GM19193 (cell line): ENCODE results near the gene ZNF683.

ENCODE experiments used
- POLR2A ChIP-seq: IDR thresholded peaks from 4 replicates; pipeline ENCODE4 v1.6.1; 2011; ENCODE audit not compliant: insufficient read depth, insufficient read length; ENCODE audit errors: extremely low read depth

The ZNF683 gene

GRCh38 chr1:26399034-26399433, 26.5 kb upstream of the ZNF683 start:
- TF ChIP-seq POLR2A = no peak

DNA sequence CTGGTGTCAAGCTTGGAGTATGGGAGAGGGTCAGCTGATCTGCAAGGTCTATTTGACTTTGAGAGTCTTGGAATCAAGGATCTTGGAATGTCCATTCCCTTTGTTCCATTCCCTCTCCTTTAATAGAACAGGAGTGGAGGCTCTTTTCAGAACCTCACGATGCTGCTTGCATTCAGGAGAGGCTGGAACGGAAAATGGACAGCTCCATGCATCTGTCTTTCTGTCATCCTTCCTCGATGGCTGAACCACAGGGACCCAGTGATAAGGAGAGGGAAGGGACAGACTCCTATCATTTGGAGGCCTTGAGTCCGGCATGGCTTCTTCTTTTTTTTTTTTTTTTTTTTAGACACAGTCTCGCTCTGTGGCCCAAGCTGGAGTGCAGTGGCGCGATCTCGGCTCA, 23.2 kb upstream of the ZNF683 start:
- TF ChIP-seq POLR2A = no peak

GRCh38 chr1:26391450-26391849, 18.9 kb upstream of the ZNF683 start:
- no peak for TF ChIP-seq POLR2A

DNA sequence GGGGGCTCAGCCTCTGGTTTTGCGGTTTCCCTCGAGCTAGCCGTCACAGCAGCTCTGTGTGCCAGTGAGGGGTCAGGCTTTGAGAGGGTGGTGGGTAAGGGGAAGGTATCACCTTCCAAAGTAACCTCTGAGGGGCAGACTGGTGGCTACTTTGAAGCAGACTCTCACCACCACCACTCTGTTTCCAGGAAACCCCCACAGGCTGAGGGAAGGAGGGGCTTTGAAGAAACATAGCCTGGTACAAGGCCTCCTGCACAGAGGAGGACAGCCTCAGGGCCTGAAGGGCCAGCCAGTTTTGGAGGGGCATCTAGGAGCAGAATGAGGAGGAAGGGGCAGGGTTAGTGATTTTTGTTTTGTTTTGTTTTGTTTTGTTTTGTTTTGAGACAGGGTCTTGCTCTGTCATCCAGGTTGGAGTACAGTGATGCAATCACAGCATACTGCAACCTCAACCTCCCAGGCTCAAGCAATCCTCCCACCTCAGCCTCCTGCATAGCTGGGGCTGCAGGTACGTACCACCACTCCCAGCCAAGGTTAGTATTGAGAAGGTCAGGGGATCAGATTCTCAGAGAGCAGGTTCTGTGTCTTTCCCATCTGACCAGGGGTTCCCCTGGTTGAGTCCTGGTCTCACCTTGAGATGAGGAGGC, 17.2 kb upstream of the ZNF683 start:
- TF ChIP-seq POLR2A = no peak

DNA sequence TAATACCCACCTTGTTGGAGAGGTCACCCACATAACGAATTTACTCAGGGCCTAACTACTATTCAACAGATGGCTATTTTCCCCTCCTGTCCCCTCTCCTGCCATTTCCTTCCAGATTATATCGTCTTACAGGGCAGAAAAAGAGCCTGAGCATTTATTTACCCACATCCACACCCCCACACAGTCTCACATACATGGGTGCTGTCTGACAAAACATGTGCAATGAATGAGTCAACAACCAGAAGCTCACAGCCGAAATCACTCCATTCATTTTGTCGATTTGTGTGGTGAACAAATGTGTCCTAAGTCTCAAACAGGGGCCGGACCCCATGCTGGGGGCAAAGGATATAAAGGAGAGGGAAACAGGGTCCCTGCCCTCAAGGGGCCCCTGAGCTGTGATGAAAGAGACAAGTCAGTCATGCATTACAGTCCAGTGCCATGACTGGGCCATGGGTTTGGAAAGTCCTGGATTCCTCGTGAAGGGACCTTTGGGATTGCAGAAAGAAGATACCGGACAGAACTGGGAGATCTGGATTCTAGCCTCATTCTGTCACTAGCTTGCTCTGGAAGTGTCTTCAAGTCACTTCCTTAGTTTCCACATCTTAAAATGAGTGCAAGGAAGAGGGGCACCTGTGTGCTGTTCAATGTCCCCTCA, 16.4 kb upstream of the ZNF683 start:
- no peak for TF ChIP-seq POLR2A

GRCh38 chr1:26387447-26387846, 14.9 kb upstream of the ZNF683 start:
- TF ChIP-seq POLR2A = no peak

- no peak for TF ChIP-seq POLR2A
These were observed 11.5 kb upstream of the ZNF683 start for GRCh38 chr1:26384076-26384475.

DNA sequence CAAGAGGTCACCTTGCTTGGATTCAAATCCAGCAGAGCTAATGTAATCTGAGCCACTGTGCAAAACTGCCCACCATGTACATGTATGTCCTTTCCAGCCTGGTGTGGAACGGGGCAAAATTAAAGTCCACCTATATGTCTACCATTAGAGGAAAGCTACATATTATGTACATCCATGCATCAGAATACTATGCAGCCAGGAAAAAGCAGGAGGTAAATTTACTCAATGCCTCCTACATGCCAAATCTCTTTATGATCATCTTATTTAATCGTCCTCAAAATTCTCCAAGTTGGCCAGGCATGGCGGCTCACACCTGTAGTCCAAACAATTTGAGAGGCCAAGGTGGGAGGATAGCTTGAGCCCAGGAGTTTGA, 6.3 kb upstream of the ZNF683 start:
- no peak for TF ChIP-seq POLR2A

DNA sequence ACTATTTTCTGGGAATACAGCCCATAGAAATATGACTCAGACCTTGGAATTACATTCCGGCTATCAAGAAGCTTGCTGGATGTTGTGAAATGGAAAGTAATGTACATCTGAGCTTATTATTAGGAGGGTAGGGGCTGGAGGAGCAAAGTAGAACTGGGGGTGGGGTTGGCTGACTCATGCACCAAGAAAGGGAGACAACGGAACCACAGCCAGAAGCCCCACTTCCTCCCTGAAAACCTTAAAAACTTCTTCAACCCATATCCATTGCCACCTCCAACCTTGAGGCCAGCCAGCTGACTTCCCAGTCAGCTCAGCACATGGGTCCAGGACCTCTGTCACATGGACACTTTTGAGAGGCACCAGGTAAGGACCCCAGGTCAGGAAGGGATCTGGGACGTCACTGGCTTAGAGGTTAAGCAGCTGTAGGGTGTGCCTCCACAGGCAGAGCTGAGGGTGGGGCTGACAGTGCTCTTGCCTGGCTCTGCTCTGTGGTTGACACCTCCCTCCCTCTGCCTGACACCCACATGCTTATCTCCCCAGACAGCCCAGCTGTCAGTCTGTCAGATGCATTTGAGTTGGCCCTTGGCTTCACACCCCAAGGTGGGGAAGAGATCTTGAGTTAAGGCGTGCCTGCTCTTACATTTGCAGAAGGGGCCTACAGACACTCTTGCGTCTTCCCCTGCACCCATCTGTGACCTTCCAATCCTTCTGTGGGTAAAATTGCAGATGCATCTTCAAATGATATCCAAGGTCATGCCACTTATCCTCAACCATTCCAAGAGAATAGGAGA, 5.7 kb upstream of the ZNF683 start:
- TF ChIP-seq POLR2A = no peak

- no peak for TF ChIP-seq POLR2A
These were observed 3.5 kb upstream of the ZNF683 start for GRCh38 chr1:26376050-26376449.

- TF ChIP-seq POLR2A = no peak
These were observed 2.5 kb upstream of the ZNF683 start for GRCh38 chr1:26375081-26375480.

DNA sequence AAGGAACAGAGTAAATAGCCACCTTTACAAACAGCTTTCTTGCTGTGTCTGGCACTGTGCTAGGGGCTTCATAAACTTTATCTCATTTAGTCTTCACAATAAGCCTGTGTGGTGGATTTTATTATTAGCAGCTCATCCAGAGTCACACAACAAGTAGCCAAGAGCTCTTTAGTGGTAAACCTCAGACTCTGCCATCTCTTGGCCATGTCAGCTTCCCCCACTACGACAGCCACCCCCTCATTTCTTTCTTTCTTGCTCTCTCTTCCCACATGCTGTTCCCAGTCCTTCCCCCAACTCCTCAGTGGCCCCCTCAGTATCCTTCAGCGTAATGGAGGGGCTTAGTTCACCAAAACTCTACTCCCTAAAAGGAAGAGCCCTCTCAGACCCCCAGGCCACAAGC, 1.2 kb upstream of the ZNF683 start:
- TF ChIP-seq POLR2A = no peak

GRCh38 chr1:26373281-26373680, 731 bp upstream of the ZNF683 start:
- TF ChIP-seq POLR2A = no peak

DNA sequence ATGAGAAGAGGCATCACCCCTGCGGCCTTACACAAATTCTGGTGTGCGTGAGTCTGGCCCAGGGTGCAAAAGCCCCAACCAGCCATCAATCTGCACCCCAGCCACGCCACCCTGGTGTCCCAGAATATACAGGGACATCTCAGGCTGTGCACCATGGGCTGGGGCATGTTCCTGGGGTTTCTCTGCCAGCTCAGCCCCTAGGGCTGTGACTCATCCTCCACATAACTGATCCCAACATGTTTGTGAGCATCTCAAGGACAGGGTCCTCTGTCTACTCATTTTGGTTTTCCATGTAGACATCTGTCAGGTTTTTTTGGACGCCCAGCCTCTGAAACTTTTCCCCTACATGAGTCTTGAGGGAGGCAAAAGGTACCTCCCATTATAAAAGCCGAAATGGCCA, 511 bp downstream of the ZNF683 start:
- no peak for TF ChIP-seq POLR2A

GRCh38 chr1:26370591-26371382, 1.8 kb downstream of the ZNF683 start:
- no peak for TF ChIP-seq POLR2A
